Chondrocyte (in vitro differentiated cells): ENCODE results near the gene ASZ1. TPM values are rescaled to one million over a fixed set of nuclear protein-coding genes. Genes with fewer than 3 reads are reported as not detected.

Source experiments
- DNase-seq: peaks from one replicate; pipeline ENCODE4 v3.0.0; 2021; ENCODE audit warnings: mixed read lengths, low spot score
- H3K27ac Mint-ChIP-seq: one replicate; pipeline ENCODE4 v1.8.0; 2021; ENCODE audit warnings: mild to moderate bottlenecking, moderate library complexity, mixed read lengths; ENCODE audit not compliant: unreplicated experiment
- H3K27me3 Mint-ChIP-seq: 2 replicates; pipeline ENCODE4 v1.8.0; 2021; ENCODE audit warnings: low read depth, mixed read lengths
- H3K36me3 Mint-ChIP-seq: 2 replicates; pipeline ENCODE4 v1.8.0; 2021; ENCODE audit warnings: low read depth, mixed read lengths
- H3K4me1 Mint-ChIP-seq: 2 replicates; pipeline ENCODE4 v1.8.0; 2021; ENCODE audit warnings: low read depth, mild to moderate bottlenecking, mixed read lengths
- H3K4me3 Mint-ChIP-seq: one replicate; pipeline ENCODE4 v1.8.0; 2021; ENCODE audit warnings: mild to moderate bottlenecking, moderate library complexity, mixed read lengths; ENCODE audit not compliant: unreplicated experiment
- H3K9me3 Mint-ChIP-seq: 2 replicates; pipeline ENCODE4 v1.8.0; 2021; ENCODE audit warnings: low read depth, mixed read lengths
- CTCF ChIP-seq: fragments of 200-600 bp; sonication (generic); IDR thresholded peaks from 2 replicates; pipeline ENCODE4 v1.5.0; 2021; ENCODE audit warnings: antibody characterized with exemption, mild to moderate bottlenecking, moderate library complexity
- total RNA-seq: library from RNA; stranded (reverse); gene quantifications from 3 replicates; pipeline ENCODE4 v1.2.1, GENCODE V29; 2021

The ASZ1 gene
- total RNA-seq, 1 donor from 2014 or later = not detected

DNA sequence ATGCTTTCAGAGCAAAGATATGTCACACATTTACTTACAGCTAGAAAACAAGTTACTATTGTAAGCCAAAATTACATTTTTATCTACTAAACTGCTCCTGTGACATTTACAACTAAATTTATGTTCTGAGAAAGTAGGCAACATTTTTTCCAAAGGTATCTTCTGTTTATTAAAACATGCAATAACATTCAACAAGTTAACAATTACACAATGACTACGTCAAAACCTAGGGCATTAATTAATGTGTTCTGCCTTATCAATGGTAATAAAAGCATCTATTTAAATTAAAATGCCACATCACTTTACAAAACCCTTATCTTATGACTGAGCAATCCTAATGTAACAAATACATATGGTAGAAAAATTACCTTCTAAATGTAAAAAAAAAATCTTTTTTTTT is 14.9 kb downstream of the ASZ1 start:
- peaks cover 3% of the 10 kb centered on the region for H3K4me1 Mint-ChIP-seq
- H3K27ac Mint-ChIP-seq = no peak overlapping the region
- peaks cover 28% of the 10 kb centered on the region for H3K27me3 Mint-ChIP-seq
- no peak for TF ChIP-seq CTCF
- no peak for DNase-seq
- no peaks in the 10 kb centered on the region for H3K36me3 Mint-ChIP-seq
- H3K9me3 Mint-ChIP-seq = no peaks in the 10 kb centered on the region
- no peak overlapping the region for H3K4me3 Mint-ChIP-seq

DNA sequence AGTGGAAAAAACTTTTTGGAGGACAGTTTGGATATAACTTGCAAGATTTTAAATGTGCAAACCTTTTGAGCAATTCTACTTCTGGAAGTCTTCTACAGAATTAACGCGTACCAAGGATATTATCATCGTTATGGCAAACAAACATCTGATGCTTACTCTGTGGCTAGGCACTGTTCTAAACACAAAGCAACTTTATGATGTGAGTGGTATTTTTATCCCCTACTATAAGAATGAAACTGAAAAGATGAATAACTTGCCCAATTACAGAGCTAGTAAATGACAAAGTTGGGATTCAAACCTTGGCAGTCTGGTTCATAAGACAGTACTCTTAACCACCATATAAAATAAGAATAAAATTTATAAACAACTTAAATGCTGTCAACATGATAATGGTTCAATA is 15.8 kb downstream of the ASZ1 start:
- no peaks in the 10 kb centered on the region for H3K9me3 Mint-ChIP-seq
- H3K36me3 Mint-ChIP-seq = no peaks in the 10 kb centered on the region
- TF ChIP-seq CTCF = no peak
- H3K4me3 Mint-ChIP-seq = no peak overlapping the region
- no peak overlapping the region for H3K27ac Mint-ChIP-seq
- peaks cover 3% of the 10 kb centered on the region for H3K4me1 Mint-ChIP-seq
- DNase-seq = no peak
- H3K27me3 Mint-ChIP-seq = peaks cover 26% of the 10 kb centered on the region

GRCh38 chr7:117408831-117409230 is 18.5 kb downstream of the ASZ1 start:
- H3K27ac Mint-ChIP-seq = no peak overlapping the region
- H3K36me3 Mint-ChIP-seq = no peaks in the 10 kb centered on the region
- no peak overlapping the region for H3K4me3 Mint-ChIP-seq
- peaks cover 22% of the 10 kb centered on the region for H3K27me3 Mint-ChIP-seq
- no peak for TF ChIP-seq CTCF
- no peaks in the 10 kb centered on the region for H3K9me3 Mint-ChIP-seq
- peaks cover 3% of the 10 kb centered on the region for H3K4me1 Mint-ChIP-seq
- DNase-seq = no peak

DNA sequence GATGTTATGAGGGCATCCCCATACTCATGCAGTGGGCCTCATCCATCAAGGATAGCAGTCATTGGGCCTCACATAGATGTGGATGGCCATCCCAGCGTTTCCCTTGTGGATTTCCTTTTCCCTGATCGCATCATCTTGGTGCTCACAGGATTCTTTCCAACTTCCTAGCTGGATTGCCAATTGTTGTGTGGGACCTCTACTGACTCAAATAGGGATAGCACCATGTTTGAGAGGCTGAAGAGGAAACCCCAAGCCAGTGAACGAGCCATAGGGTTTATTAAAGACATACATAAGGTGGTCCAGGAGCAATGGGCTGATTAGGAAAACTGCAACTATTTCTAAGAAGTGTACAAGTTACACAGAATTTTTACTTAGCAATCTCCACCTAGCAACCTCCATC is 21.8 kb downstream of the ASZ1 start:
- Mint-ChIP-seq H3K9me3 (no peaks in the 10 kb centered on the region), H3K27me3 (peaks cover 19% of the 10 kb centered on the region), H3K4me3 (no peak overlapping the region), H3K27ac (no peak overlapping the region), H3K36me3 (no peaks in the 10 kb centered on the region), H3K4me1 (no peaks in the 10 kb centered on the region)
- no peak for DNase-seq
- TF ChIP-seq CTCF = no peak

GRCh38 chr7:117403737-117404136 is 23.6 kb downstream of the ASZ1 start:
- Mint-ChIP-seq H3K4me1 (no peaks in the 10 kb centered on the region), H3K36me3 (no peaks in the 10 kb centered on the region), H3K4me3 (no peak overlapping the region), H3K27me3 (peaks cover 24% of the 10 kb centered on the region), H3K27ac (no peak overlapping the region), H3K9me3 (no peaks in the 10 kb centered on the region)
- no peak for DNase-seq
- no peak for TF ChIP-seq CTCF
